IPS-18a (cell line): ENCODE results near the gene MYOM1.
"Not testable (repeated sequence)": the region's sequence is repeated elsewhere in the genome, so short reads cannot be mapped to it uniquely, and the experiment has no call there.

Experiments
- H3K27ac ChIP-seq: one replicate; pipeline ENCODE4 v1.5.1; 2013; ENCODE audit warnings: low read length
- H3K27me3 ChIP-seq: one replicate; pipeline ENCODE4 v1.6.1; 2013; ENCODE audit warnings: mild to moderate bottlenecking, low read length; ENCODE audit not compliant: control insufficient read depth, insufficient read depth
- H3K36me3 ChIP-seq: one replicate; pipeline ENCODE4 v1.6.1; 2013; ENCODE audit warnings: low read depth, low read length; ENCODE audit not compliant: control insufficient read depth
- H3K4me1 ChIP-seq: one replicate; pipeline ENCODE4 v1.6.1; 2013; ENCODE audit warnings: low read depth, low read length; ENCODE audit not compliant: control insufficient read depth
- H3K4me3 ChIP-seq: one replicate; pipeline ENCODE4 v1.5.1; 2013; ENCODE audit warnings: low read length
- H3K9ac ChIP-seq: one replicate; pipeline ENCODE4 v1.6.1; 2013; ENCODE audit warnings: mild to moderate bottlenecking, low read length, moderate library complexity
- H3K9me3 ChIP-seq: one replicate; pipeline ENCODE4 v1.6.1; 2013; ENCODE audit warnings: low read depth, low read length; ENCODE audit not compliant: control insufficient read depth

Gene MYOM1

GRCh38 chr18:3230401-3231334 is 10.9 kb upstream of the MYOM1 start:
- H3K27ac ChIP-seq: no peak overlapping the region
- H3K4me1 ChIP-seq: peaks cover 4% of the 10 kb centered on the region
- H3K36me3 ChIP-seq: no peaks in the 10 kb centered on the region
- no peaks in the 10 kb centered on the region for H3K27me3 ChIP-seq
- H3K9me3 ChIP-seq: no peaks in the 10 kb centered on the region
- H3K9ac ChIP-seq: no peak overlapping the region
- no peak overlapping the region for H3K4me3 ChIP-seq

- Histone ChIP-seq H3K27ac (no peak overlapping the region), H3K9ac (no peak overlapping the region), H3K36me3 (no peaks in the 10 kb centered on the region), H3K4me3 (no peak overlapping the region), H3K27me3 (no peaks in the 10 kb centered on the region), H3K9me3 (no peaks in the 10 kb centered on the region), H3K4me1 (peaks cover 2% of the 10 kb centered on the region)
Observed at GRCh38 chr18:3226048-3226447, 6.3 kb upstream of the MYOM1 start.

GRCh38 chr18:3225588-3225987 is 5.8 kb upstream of the MYOM1 start:
- Histone ChIP-seq H3K9me3 (no peaks in the 10 kb centered on the region), H3K4me1 (no peaks in the 10 kb centered on the region), H3K4me3 (no peak overlapping the region), H3K27me3 (no peaks in the 10 kb centered on the region), H3K9ac (no peak overlapping the region), H3K27ac (no peak overlapping the region), H3K36me3 (no peaks in the 10 kb centered on the region)

GRCh38 chr18:3224223-3224622 is 4.5 kb upstream of the MYOM1 start:
- no peak overlapping the region for H3K4me3 ChIP-seq

GRCh38 chr18:3223356-3223755 is 3.6 kb upstream of the MYOM1 start:
- no peaks in the 10 kb centered on the region for H3K9me3 ChIP-seq
- no peak overlapping the region for H3K9ac ChIP-seq
- no peaks in the 10 kb centered on the region for H3K36me3 ChIP-seq
- no peak overlapping the region for H3K27ac ChIP-seq
- no peaks in the 10 kb centered on the region for H3K27me3 ChIP-seq
- no peak overlapping the region for H3K4me3 ChIP-seq
- no peaks in the 10 kb centered on the region for H3K4me1 ChIP-seq

More at GRCh38 chr18:3224223-3224622, 4.5 kb upstream of the MYOM1 start:
- no peaks in the 10 kb centered on the region for H3K27me3 ChIP-seq
- H3K36me3 ChIP-seq: no peaks in the 10 kb centered on the region
- H3K4me1 ChIP-seq: no peaks in the 10 kb centered on the region
- no peak overlapping the region for H3K27ac ChIP-seq
- H3K9ac ChIP-seq: no peak overlapping the region
- H3K9me3 ChIP-seq: no peaks in the 10 kb centered on the region

GRCh38 chr18:3221496-3221895 is 1.7 kb upstream of the MYOM1 start:
- H3K27ac ChIP-seq: no peak overlapping the region
- H3K36me3 ChIP-seq: no peaks in the 10 kb centered on the region
- H3K4me1 ChIP-seq: no peaks in the 10 kb centered on the region
- no peak overlapping the region for H3K4me3 ChIP-seq
- no peaks in the 10 kb centered on the region for H3K27me3 ChIP-seq
- H3K9ac ChIP-seq: no peak overlapping the region
- no peaks in the 10 kb centered on the region for H3K9me3 ChIP-seq

GRCh38 chr18:3220868-3221267 is 1.1 kb upstream of the MYOM1 start:
- not testable (repeated sequence) for H3K9me3 ChIP-seq, H3K27ac ChIP-seq, H3K4me3 ChIP-seq, H3K4me1 ChIP-seq, H3K27me3 ChIP-seq, H3K9ac ChIP-seq, H3K36me3 ChIP-seq

GRCh38 chr18:3219241-3219630 is 532 bp downstream of the MYOM1 start:
- Histone ChIP-seq H3K9ac (no peak overlapping the region), H3K4me3 (no peak overlapping the region), H3K27ac (no peak overlapping the region)

GRCh38 chr18:3218819-3219218 is 949 bp downstream of the MYOM1 start:
- no peaks in the 10 kb centered on the region for H3K27me3 ChIP-seq
- H3K36me3 ChIP-seq: no peaks in the 10 kb centered on the region
- no peak overlapping the region for H3K9ac ChIP-seq
- no peak overlapping the region for H3K4me3 ChIP-seq
- no peaks in the 10 kb centered on the region for H3K4me1 ChIP-seq
- no peak overlapping the region for H3K27ac ChIP-seq
- H3K9me3 ChIP-seq: no peaks in the 10 kb centered on the region

More at GRCh38 chr18:3219241-3219630, 532 bp downstream of the MYOM1 start:
- Histone ChIP-seq H3K36me3 (no peaks in the 10 kb centered on the region), H3K9me3 (no peaks in the 10 kb centered on the region), H3K4me1 (no peaks in the 10 kb centered on the region), H3K27me3 (no peaks in the 10 kb centered on the region)

GRCh38 chr18:3217948-3218647 is 1.7 kb downstream of the MYOM1 start:
- Histone ChIP-seq H3K27ac (no peak overlapping the region), H3K27me3 (no peaks in the 10 kb centered on the region), H3K9ac (no peak overlapping the region), H3K4me3 (no peak overlapping the region), H3K9me3 (no peaks in the 10 kb centered on the region), H3K4me1 (no peaks in the 10 kb centered on the region), H3K36me3 (no peaks in the 10 kb centered on the region)

- Histone ChIP-seq H3K9ac (no peak overlapping the region), H3K27ac (no peak overlapping the region), H3K4me3 (no peak overlapping the region), H3K27me3 (no peaks in the 10 kb centered on the region), H3K9me3 (no peaks in the 10 kb centered on the region), H3K4me1 (no peaks in the 10 kb centered on the region), H3K36me3 (no peaks in the 10 kb centered on the region)
Observed at GRCh38 chr18:3216987-3217386, 2.8 kb downstream of the MYOM1 start.
